IMR-90 (cell line): ENCODE measurements around the gene SLC26A11. TPM values are rescaled to one million over a fixed set of nuclear protein-coding genes. Genes with fewer than 3 reads are reported as not detected.

Experiments used
- ATAC-seq: fragments of 200-7000 bp; cut with Tn5 transposase; 2 replicates; pipeline ENCODE4 v1.9.1; 2020; ENCODE audit warnings: low read depth, mild to moderate bottlenecking, moderate library complexity
- BruUV-seq: library from RNA; stranded (reverse); fragments of 400-500 nt; replicated peaks from 2 replicates; lab custom pipeline; 2021; lab: Mats Ljungman, UMichigan
- CTCF ChIA-PET: fragments of 300-600 bp; formaldehyde crosslinking; extraction: SDS; loops from one replicate; lab custom pipeline; 2021; ENCODE audit warnings: antibody characterized with exemption; lab: Yijun Ruan, JAX
- POLR2A ChIA-PET: fragments of 300-600 bp; sonication (Branson Sonifier 250); formaldehyde crosslinking; loops from one replicate; lab custom pipeline; 2022; ENCODE audit warnings: antibody characterized with exemption; ENCODE audit not compliant: unreplicated experiment; lab: Charles Lee
- DNase-seq: peaks from one replicate; pipeline ENCODE4 v3.0.0; 2013
- H2AFZ ChIP-seq: replicated peaks from 2 replicates; pipeline ENCODE3; 2013; ENCODE audit warnings: low read length, mild to moderate bottlenecking; ENCODE audit not compliant: poor library complexity
- H2AK5ac ChIP-seq: 2 replicates; pipeline ENCODE4 v1.6.1; 2013; ENCODE audit warnings: low read depth, low read length, inconsistent platforms
- H2AK9ac ChIP-seq: replicated peaks from 2 replicates; pipeline ENCODE3; 2013; ENCODE audit warnings: mild to moderate bottlenecking, low read depth, low read length, moderate library complexity; ENCODE audit not compliant: poor library complexity
- H2BK120ac ChIP-seq: 2 replicates; pipeline ENCODE4 v1.6.1; 2013; ENCODE audit warnings: low read depth, low read length, inconsistent platforms
- H2BK15ac ChIP-seq: 3 replicates; pipeline ENCODE4 v1.6.1; 2013; ENCODE audit warnings: low read depth, low read length, inconsistent platforms
- H2BK20ac ChIP-seq: 2 replicates; pipeline ENCODE4 v1.6.1; 2013; ENCODE audit warnings: low read depth, mild to moderate bottlenecking, inconsistent platforms, low read length, moderate library complexity
- H2BK5ac ChIP-seq: 2 replicates; pipeline ENCODE4 v1.6.1; 2013; ENCODE audit warnings: mild to moderate bottlenecking, low read depth, low read length, inconsistent platforms; ENCODE audit not compliant: poor library complexity, severe bottlenecking
- H3K14ac ChIP-seq: replicated peaks from 2 replicates; pipeline ENCODE4 v1.6.1; 2013; ENCODE audit warnings: low read depth, low read length, inconsistent platforms
- H3K18ac ChIP-seq: 2 replicates; pipeline ENCODE4 v1.6.1; 2013; ENCODE audit warnings: low read depth, low read length, control low read depth
- H3K23ac ChIP-seq: 2 replicates; pipeline ENCODE4 v1.6.1; 2013; ENCODE audit warnings: low read depth, low read length, inconsistent platforms
- H3K27ac ChIP-seq: 2 replicates; pipeline ENCODE4 v1.5.1; 2013; ENCODE audit warnings: mild to moderate bottlenecking, control low read depth, low read length; ENCODE audit not compliant: insufficient read depth
- H3K27me3 ChIP-seq: 2 replicates; pipeline ENCODE4 v1.6.1; 2013; ENCODE audit warnings: low read length; ENCODE audit not compliant: control insufficient read depth, insufficient read depth
- H3K36me3 ChIP-seq: 2 replicates; pipeline ENCODE4 v1.6.1; 2013; ENCODE audit warnings: low read length, mixed read lengths; ENCODE audit not compliant: control insufficient read depth, insufficient read depth
- H3K4ac ChIP-seq: 2 replicates; pipeline ENCODE4 v1.6.1; 2013; ENCODE audit warnings: low read depth, low read length, inconsistent platforms
- H3K4me1 ChIP-seq: 2 replicates; pipeline ENCODE4 v1.6.1; 2013; ENCODE audit warnings: low read length, mixed read lengths; ENCODE audit not compliant: control insufficient read depth, insufficient read depth
- H3K4me2 ChIP-seq: 2 replicates; pipeline ENCODE4 v1.6.1; 2013; ENCODE audit warnings: low read depth, mild to moderate bottlenecking, control low read depth, low read length, moderate library complexity
- H3K4me3 ChIP-seq: 2 replicates; pipeline ENCODE4 v1.5.1; 2013; ENCODE audit warnings: low read depth, mild to moderate bottlenecking, control low read depth, low read length, moderate library complexity; ENCODE audit not compliant: insufficient read depth
- H3K56ac ChIP-seq: 2 replicates; pipeline ENCODE4 v1.6.1; 2013; ENCODE audit warnings: low read length, inconsistent platforms; ENCODE audit not compliant: insufficient read depth; ENCODE audit errors: extremely low read depth
- H3K79me1 ChIP-seq, 2 experiments: 2 replicates each; pipeline ENCODE4 v1.6.1; 2013; ENCODE audit warnings: low read length in 2 of 2, inconsistent platforms in 1 of 2, low read depth in 1 of 2
- H3K9ac ChIP-seq: 2 replicates; pipeline ENCODE4 v1.6.1; 2013; ENCODE audit warnings: low read depth, low read length, control low read depth
- H3K9me1 ChIP-seq: 2 replicates; pipeline ENCODE4 v1.6.1; 2013; ENCODE audit warnings: low read length, inconsistent platforms; ENCODE audit not compliant: insufficient read depth
- H3K9me3 ChIP-seq: 2 replicates; pipeline ENCODE4 v1.6.1; 2013; ENCODE audit warnings: low read length; ENCODE audit not compliant: control insufficient read depth, insufficient read depth
- H4K20me1 ChIP-seq: 2 replicates; pipeline ENCODE4 v1.6.1; 2013; ENCODE audit warnings: low read length, inconsistent platforms; ENCODE audit not compliant: insufficient read depth
- H4K5ac ChIP-seq: 2 replicates; pipeline ENCODE4 v1.6.1; 2013; ENCODE audit warnings: mild to moderate bottlenecking, low read depth, low read length, control low read depth
- H4K8ac ChIP-seq, 2 experiments: 2 replicates each; pipeline ENCODE4 v1.6.1; 2013; ENCODE audit warnings: low read depth in 2 of 2, low read length in 2 of 2, control low read depth in 1 of 2, inconsistent platforms in 1 of 2
- H4K91ac ChIP-seq: 2 replicates; pipeline ENCODE4 v1.6.1; 2013; ENCODE audit warnings: low read depth, low read length, inconsistent platforms; ENCODE audit not compliant: insufficient read depth
- BHLHE40 ChIP-seq: fragments of 150-350 bp; IDR thresholded peaks from 2 replicates; pipeline ENCODE4 v1.6.1; 2016; ENCODE audit warnings: mild to moderate bottlenecking, low read depth, low read length
- CEBPB ChIP-seq: IDR thresholded peaks from 2 replicates; pipeline ENCODE4 v1.6.1; 2012; ENCODE audit warnings: low read depth, low read length, improper control_type of control experiment
- CHD1 ChIP-seq: IDR thresholded peaks from 2 replicates; pipeline ENCODE4 v1.6.1; 2012; ENCODE audit warnings: low read depth, low read length, improper control_type of control experiment
- FOS ChIP-seq: fragments of 150-350 bp; IDR thresholded peaks from 2 replicates; pipeline ENCODE4 v1.6.1; 2016; ENCODE audit warnings: low read depth, low read length
- MAFK ChIP-seq: IDR thresholded peaks from 2 replicates; pipeline ENCODE4 v1.6.1; 2012; ENCODE audit warnings: low read depth, low read length, improper control_type of control experiment
- MAZ ChIP-seq: IDR thresholded peaks from 2 replicates; pipeline ENCODE4 v1.6.1; 2012; ENCODE audit warnings: low read depth, mild to moderate bottlenecking, low read length, improper control_type of control experiment, moderate library complexity, borderline replicate concordance
- MXI1 ChIP-seq: IDR thresholded peaks from 2 replicates; pipeline ENCODE4 v1.6.1; 2012; ENCODE audit warnings: low read depth, mild to moderate bottlenecking, low read length, moderate library complexity, borderline replicate concordance
- NFE2L2 ChIP-seq: fragments of 150-350 bp; IDR thresholded peaks from 2 replicates; pipeline ENCODE4 v1.6.1; 2016; ENCODE audit warnings: low read depth, mild to moderate bottlenecking, low read length
- POLR2A ChIP-seq: IDR thresholded peaks from 2 replicates; pipeline ENCODE4 v1.6.1; 2012; ENCODE audit warnings: mild to moderate bottlenecking, low read depth, low read length
- RAD21 ChIP-seq: IDR thresholded peaks from 2 replicates; pipeline ENCODE4 v1.6.1; 2012; ENCODE audit warnings: low read length, improper control_type of control experiment
- RCOR1 ChIP-seq: IDR thresholded peaks from 2 replicates; pipeline ENCODE4 v1.6.1; 2012; ENCODE audit warnings: mild to moderate bottlenecking, low read length, improper control_type of control experiment; ENCODE audit not compliant: insufficient replicate concordance
- RFX5 ChIP-seq: IDR thresholded peaks from 2 replicates; pipeline ENCODE4 v1.8.0; 2012; ENCODE audit warnings: low read depth, mild to moderate bottlenecking, low read length, moderate library complexity
- SMC3 ChIP-seq: fragments of 150-350 bp; IDR thresholded peaks from 2 replicates; pipeline ENCODE4 v1.6.1; 2016; ENCODE audit warnings: low read depth, mild to moderate bottlenecking, antibody characterized with exemption, low read length, moderate library complexity
- WGBS, 2 experiments: methylation state at CpG; one replicate each; pipeline versions ENCODE4 v1.1.5 to v1.1.7; 2013; ENCODE audit warnings: missing lambda C conversion rate in 2 of 2; ENCODE audit not compliant: insufficient read length in 1 of 2; ENCODE audit errors: extremely low coverage in 2 of 2; 5-methylcytosine and 5-hydroxymethylcytosine counted together
- dilution Hi-C: fragments of 300-500 bp; cut with HindIII; formaldehyde crosslinking; loops from one replicate; pipeline ENCODE4 v1.14.3; 2018; ENCODE audit warnings: low sequenced_read_pairs; ENCODE audit not compliant: unreplicated experiment
- in situ Hi-C: fragments of 300-500 bp; cut with MboI; formaldehyde crosslinking; loops from 3 replicates; pipeline ENCODE4 v1.14.3; 2019; ENCODE audit warnings: low sequenced_read_pairs, inconsistent platforms, mixed read lengths
- intact Hi-C: fragments of 100-400 bp; cut with micrococcal nuclease; formaldehyde crosslinking; loops from 2 replicates; pipeline ENCODE4 v1.10.0; 2022
- polyA plus RNA-seq, 3 experiments: library from polyadenylated mRNA; depleted of rRNA; stranded (reverse); fragments of >200 nt; gene quantifications; 2 replicates each; pipeline ENCODE4 v1.2.3, GENCODE V29; 2012; ENCODE audit warnings: low replicate concordance in 1 of 3
- total RNA-seq: library from RNA; depleted of rRNA; stranded (reverse); fragments of >200 nt; gene quantifications from 2 replicates; pipeline ENCODE4 v1.2.3, GENCODE V29; 2012
- TF ChIP-seq, protein P1 (sequence below): fragments of 150-350 bp; IDR thresholded peaks from 2 replicates; pipeline ENCODE4 v1.6.1; 2017; ENCODE audit warnings: mild to moderate bottlenecking, antibody characterized with exemption, low read length, low read depth
- TF ChIP-seq, protein P2 (sequence below): conservative IDR thresholded peaks from 2 replicates; pipeline ENCODE4 v1.5.1; 2012; ENCODE audit warnings: mild to moderate bottlenecking, low read depth, low read length, improper control_type of control experiment
- TF ChIP-seq, protein P3 (sequence below): fragments of 150-350 bp; IDR thresholded peaks from 2 replicates; pipeline ENCODE4 v1.6.1; 2016; ENCODE audit warnings: low read depth, mild to moderate bottlenecking, low read length, moderate library complexity, borderline replicate concordance

SLC26A11 gene
- total and polyA plus RNA-seq, 2 of the 4 experiments (the other 2 are of a cell fraction) = 3.2 to 15.6 TPM

- Histone ChIP-seq H2AK5ac (no peak overlapping the region), H3K4me3 (no peak overlapping the region), H3K27ac (no peak overlapping the region), H3K56ac (no peak overlapping the region), H2AFZ (no peak overlapping the region), H3K4ac (no peak overlapping the region), H2BK20ac (no peak overlapping the region), H2BK15ac (no peak overlapping the region), H3K4me1 (peaks cover 2% of the 10 kb centered on the region), H3K9me3 (no peaks in the 10 kb centered on the region), H4K20me1 (peaks cover 17% of the 10 kb centered on the region), H3K9me1 (peaks cover 6% of the 10 kb centered on the region; the same call in 1 of the 2 replicates), H3K4me2 (no peak overlapping the region), H3K36me3 (peaks cover 29% of the 10 kb centered on the region), H3K23ac (no peak overlapping the region), H2AK9ac (no peak overlapping the region), H4K91ac (no peak overlapping the region), H3K9ac (no peak overlapping the region), H3K27me3 (no peaks in the 10 kb centered on the region), H2BK120ac (no peak overlapping the region), H3K14ac (no peak overlapping the region), H2BK5ac (no peak overlapping the region), H3K79me1 (peaks cover 8 to 51% of the 10 kb centered on the region in 2 experiments; a peak in 3 of 4 replicates), H4K5ac (no peak overlapping the region), H4K8ac (no peak overlapping the region), H3K18ac (no peak overlapping the region)
- BruUV-seq = no TSS peak
- DNase-seq (no peak), ATAC-seq (no peak)
- dilution Hi-C loops = no loop called here
- in situ Hi-C loops = no loop called here
- ChIA-PET POLR2A (no interaction called here), CTCF (no interaction called here)
- no peak for TF ChIP-seq RCOR1
- no peak for TF ChIP-seq FOS
- no peak for TF ChIP-seq SMC3
- no peak for TF ChIP-seq MAZ
- TF ChIP-seq RFX5 = no peak
- TF ChIP-seq POLR2A = no peak
- TF ChIP-seq CHD1 = no peak
- TF ChIP-seq, protein P1, sequence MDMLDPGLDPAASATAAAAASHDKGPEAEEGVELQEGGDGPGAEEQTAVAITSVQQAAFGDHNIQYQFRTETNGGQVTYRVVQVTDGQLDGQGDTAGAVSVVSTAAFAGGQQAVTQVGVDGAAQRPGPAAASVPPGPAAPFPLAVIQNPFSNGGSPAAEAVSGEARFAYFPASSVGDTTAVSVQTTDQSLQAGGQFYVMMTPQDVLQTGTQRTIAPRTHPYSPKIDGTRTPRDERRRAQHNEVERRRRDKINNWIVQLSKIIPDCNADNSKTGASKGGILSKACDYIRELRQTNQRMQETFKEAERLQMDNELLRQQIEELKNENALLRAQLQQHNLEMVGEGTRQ = no peak
- no peak for TF ChIP-seq CEBPB
- TF ChIP-seq, protein P2, sequence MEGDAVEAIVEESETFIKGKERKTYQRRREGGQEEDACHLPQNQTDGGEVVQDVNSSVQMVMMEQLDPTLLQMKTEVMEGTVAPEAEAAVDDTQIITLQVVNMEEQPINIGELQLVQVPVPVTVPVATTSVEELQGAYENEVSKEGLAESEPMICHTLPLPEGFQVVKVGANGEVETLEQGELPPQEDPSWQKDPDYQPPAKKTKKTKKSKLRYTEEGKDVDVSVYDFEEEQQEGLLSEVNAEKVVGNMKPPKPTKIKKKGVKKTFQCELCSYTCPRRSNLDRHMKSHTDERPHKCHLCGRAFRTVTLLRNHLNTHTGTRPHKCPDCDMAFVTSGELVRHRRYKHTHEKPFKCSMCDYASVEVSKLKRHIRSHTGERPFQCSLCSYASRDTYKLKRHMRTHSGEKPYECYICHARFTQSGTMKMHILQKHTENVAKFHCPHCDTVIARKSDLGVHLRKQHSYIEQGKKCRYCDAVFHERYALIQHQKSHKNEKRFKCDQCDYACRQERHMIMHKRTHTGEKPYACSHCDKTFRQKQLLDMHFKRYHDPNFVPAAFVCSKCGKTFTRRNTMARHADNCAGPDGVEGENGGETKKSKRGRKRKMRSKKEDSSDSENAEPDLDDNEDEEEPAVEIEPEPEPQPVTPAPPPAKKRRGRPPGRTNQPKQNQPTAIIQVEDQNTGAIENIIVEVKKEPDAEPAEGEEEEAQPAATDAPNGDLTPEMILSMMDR = no peak
- TF ChIP-seq MXI1 = no peak
- TF ChIP-seq, protein P3, sequence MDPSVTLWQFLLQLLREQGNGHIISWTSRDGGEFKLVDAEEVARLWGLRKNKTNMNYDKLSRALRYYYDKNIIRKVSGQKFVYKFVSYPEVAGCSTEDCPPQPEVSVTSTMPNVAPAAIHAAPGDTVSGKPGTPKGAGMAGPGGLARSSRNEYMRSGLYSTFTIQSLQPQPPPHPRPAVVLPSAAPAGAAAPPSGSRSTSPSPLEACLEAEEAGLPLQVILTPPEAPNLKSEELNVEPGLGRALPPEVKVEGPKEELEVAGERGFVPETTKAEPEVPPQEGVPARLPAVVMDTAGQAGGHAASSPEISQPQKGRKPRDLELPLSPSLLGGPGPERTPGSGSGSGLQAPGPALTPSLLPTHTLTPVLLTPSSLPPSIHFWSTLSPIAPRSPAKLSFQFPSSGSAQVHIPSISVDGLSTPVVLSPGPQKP = no peak
- no peak for TF ChIP-seq MAFK
- TF ChIP-seq BHLHE40 = no peak
- TF ChIP-seq NFE2L2 = no peak
- TF ChIP-seq RAD21 = no peak
- intact Hi-C loops = no loop called here
- 60% methylated on average over 3 of the region's 19 CpGs; no CpG with 5 or more reads in 1 of the 2 experiments for WGBS, 2 experiments
Measured at GRCh38 chr17:80283116-80283852, 63.1 kb downstream of the SLC26A11 start.
